SK-N-DZ (cell line): ENCODE measurements around the gene PFDN5. TPM values are rescaled to one million over a fixed set of nuclear protein-coding genes. Genes with fewer than 3 reads are reported as not detected.

ENCODE experiments used
- DNase-seq: peaks from one replicate; pipeline ENCODE4 v3.0.0-alpha.2; 2015; ENCODE audit warnings: low spot score
- polyA plus RNA-seq, 2 experiments: library from polyadenylated mRNA; depleted of rRNA; stranded (reverse); fragments of >200 nt; gene quantifications; 2 replicates each; pipeline ENCODE4 v1.2.3, GENCODE V29; 2014

PFDN5 gene
- 675 and 816 TPM in 2 replicates for polyA plus RNA-seq (2014; cell fraction: cytosol; rRNA removed)
- polyA plus RNA-seq (2014; cell fraction: nucleus; rRNA removed): 822 and 978 TPM in 2 replicates

- peak; percentile 85 for DNase-seq
These were observed at the start of gene PFDN5 for GRCh38 chr12:53295070-53295890. PFDN5 (plus strand) TSS chr12:53295542; CDS start chr12:53295568, 26 bp downstream.

GRCh38 chr12:53251477-53252348 is 43.6 kb upstream of the PFDN5 start:
- peak; percentile 83 for DNase-seq

- no peak for DNase-seq
These were observed 42.9 kb upstream of the PFDN5 start for GRCh38 chr12:53252349-53252916.

GRCh38 chr12:53253298-53253697 is 42.0 kb upstream of the PFDN5 start:
- no peak for DNase-seq

GRCh38 chr12:53254816-53255545 is 40.4 kb upstream of the PFDN5 start:
- DNase-seq: no peak

GRCh38 chr12:53255996-53256395 is 39.3 kb upstream of the PFDN5 start:
- DNase-seq: no peak

- no peak for DNase-seq
These were observed 36.5 kb upstream of the PFDN5 start for GRCh38 chr12:53258541-53259539.

- DNase-seq: no peak
These were observed 35.5 kb upstream of the PFDN5 start for GRCh38 chr12:53259891-53260290.

- no peak for DNase-seq
These were observed 29.6 kb upstream of the PFDN5 start for GRCh38 chr12:53265783-53266182.

GRCh38 chr12:53267306-53267998 is 27.9 kb upstream of the PFDN5 start:
- no peak for DNase-seq

- DNase-seq: peak; percentile 81
These were observed 27.2 kb upstream of the PFDN5 start, which contains the start of gene ESPL1 for GRCh38 chr12:53267999-53268629. ESPL1 (plus strand) TSS chr12:53268299; CDS start chr12:53268767, 468 bp downstream.

- DNase-seq: no peak
These were observed 26.4 kb upstream of the PFDN5 start for GRCh38 chr12:53268630-53269562.

- no peak for DNase-seq
These were observed 20.9 kb upstream of the PFDN5 start for GRCh38 chr12:53274445-53274844.

- DNase-seq: no peak
These were observed 18.8 kb upstream of the PFDN5 start for GRCh38 chr12:53276511-53276910.

GRCh38 chr12:53277981-53278380 is 17.4 kb upstream of the PFDN5 start:
- no peak for DNase-seq

GRCh38 chr12:53279283-53279869 is 16.0 kb upstream of the PFDN5 start:
- DNase-seq: no peak

- no peak for DNase-seq
These were observed 15.3 kb upstream of the PFDN5 start for GRCh38 chr12:53279888-53280498.
